NCI-H128 (cell line): ENCODE measurements around the gene GZMM.

Experiments
- DNase-seq: peaks from one replicate; lab custom pipeline; 2025; ENCODE audit not compliant: unreplicated experiment; lab: John Stamatoyannopoulos, UW

The GZMM gene

GRCh38 chr19:558770-559439, 15.1 kb downstream of the GZMM start:
- DNase-seq = no peak

- DNase-seq = no peak
These were observed 16.3 kb downstream of the GZMM start for GRCh38 chr19:560121-560520.

DNA sequence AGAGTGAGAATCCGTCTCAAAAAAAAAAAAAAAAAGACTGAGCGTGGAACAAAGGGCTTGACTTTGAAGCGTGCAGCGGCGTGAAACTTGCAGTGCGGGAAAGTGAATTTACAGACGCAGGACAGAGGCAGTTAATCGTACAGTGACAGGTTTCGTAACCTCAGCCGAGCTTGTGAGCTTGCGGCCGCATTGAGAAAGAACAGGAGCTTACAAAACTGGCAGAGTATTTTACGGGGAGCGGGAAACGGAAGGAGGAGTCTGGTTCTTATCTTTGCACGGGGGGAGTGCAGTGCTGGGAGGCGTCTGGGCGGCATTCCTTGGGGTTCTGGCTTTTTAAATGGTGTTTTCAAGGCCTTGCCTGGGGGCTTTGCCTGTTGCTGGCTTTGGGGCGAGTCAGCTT, 22.6 kb downstream of the GZMM start:
- no peak for DNase-seq

GRCh38 chr19:566844-567243, 23.0 kb downstream of the GZMM start:
- DNase-seq = no peak

- no peak for DNase-seq
These were observed 23.5 kb downstream of the GZMM start for GRCh38 chr19:567296-567900.

DNA sequence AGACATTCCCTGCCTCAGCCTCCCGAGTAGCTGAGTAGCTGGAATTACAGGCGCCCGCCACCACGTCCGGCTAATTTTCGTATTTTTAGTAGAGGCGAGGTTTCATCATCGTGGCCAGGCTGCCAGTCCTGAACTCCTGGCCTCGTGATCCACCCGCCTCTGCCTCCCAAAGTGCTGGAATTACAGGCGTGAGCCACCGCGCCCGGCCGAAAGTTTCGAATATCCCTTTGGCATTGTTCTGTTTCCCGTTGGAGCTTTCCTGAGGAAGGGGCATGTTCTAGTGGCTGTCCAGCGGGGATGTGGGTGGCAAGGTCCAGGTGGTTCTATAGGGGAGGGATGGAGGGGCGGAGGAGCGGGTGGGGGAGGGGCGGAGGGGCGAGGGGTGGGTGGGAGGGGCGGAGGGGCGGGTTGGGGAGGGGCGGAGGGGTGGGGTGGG, 26.4 kb downstream of the GZMM start:
- DNase-seq = no peak

DNA sequence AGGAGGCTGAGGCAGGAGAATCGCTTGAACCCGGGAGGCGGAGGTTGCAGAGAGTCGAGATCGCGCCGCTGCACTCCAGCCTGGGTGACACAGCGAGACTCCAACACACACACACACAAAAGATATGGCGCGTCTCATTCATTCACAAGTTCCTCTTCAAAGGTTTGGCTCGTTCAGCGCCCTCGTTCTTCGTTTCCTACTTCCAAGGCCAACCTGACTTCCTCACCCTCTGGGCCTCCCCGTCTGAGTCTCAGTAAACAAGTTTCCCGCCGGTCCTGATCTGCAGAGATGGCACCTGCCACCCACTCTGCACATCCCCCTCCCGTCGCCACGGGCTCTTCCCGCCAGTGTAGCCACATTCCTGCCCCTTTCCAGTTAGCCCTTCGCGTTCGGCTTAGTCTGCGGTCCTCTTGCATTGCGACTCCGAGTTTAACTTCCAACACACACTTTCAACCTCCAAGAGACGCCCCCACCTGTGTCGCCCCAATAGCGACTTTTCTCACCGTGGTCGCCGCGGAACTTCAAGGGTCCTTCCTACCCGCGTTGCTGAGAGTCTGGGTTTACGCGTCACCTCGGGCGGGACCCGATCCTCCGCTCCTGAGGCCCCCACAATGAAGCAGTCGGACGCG, 27.2 kb downstream of the GZMM start:
- peak; percentile 47 for DNase-seq

- no peak for DNase-seq
These were observed 27.7 kb downstream of the GZMM start for GRCh38 chr19:571566-571974.

GRCh38 chr19:572140-572742, 28.4 kb downstream of the GZMM start, which contains the start of gene BSG:
TSS of gene BSG (plus strand) at chr19:572596. CDS start at chr19:572635, 39 bp downstream.
- peak; percentile 97 for DNase-seq

DNA sequence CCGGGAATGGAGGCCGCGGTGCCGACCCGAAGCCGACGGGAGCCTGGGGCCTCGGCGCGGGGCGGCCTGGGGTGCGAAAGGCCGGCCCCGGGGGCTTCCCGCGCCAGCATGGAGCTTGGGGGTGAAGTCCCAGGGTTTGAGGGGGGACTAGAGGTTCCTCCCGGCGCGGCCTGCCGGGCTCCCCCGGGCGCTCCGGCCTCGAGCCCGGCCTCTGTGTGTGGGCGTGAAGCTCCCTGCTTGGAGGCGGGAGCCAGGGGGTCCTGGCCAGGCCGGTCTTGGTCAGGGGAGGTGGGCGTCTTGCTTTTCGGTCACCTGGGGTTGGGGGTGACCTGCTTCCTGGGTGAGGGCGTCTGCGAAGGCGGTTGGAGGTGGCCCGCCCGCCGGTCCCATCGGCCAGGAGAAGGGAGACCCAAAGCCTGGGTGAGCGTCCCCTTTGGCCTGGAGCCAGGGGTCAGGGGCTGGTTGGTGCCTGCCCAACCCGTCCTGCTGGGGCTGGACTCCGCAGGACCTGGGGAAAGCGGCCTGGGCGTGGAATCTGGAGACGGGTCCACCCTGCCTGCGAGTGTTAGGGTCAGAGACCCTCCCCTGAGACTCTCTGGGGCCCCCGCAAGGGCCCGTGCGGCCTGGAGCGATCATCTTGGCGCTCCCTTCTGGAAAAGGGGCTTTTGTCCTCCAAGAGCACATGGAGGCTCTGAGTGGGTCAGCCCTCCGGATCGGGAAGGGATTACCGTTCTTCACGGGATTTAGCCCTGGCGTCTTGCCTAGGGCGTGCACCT, 29.1 kb downstream of the GZMM start:
- DNase-seq = no peak

GRCh38 chr19:573519-573825, 29.6 kb downstream of the GZMM start:
- DNase-seq = no peak

GRCh38 chr19:574658-575526, 31.0 kb downstream of the GZMM start:
- DNase-seq = no peak

DNA sequence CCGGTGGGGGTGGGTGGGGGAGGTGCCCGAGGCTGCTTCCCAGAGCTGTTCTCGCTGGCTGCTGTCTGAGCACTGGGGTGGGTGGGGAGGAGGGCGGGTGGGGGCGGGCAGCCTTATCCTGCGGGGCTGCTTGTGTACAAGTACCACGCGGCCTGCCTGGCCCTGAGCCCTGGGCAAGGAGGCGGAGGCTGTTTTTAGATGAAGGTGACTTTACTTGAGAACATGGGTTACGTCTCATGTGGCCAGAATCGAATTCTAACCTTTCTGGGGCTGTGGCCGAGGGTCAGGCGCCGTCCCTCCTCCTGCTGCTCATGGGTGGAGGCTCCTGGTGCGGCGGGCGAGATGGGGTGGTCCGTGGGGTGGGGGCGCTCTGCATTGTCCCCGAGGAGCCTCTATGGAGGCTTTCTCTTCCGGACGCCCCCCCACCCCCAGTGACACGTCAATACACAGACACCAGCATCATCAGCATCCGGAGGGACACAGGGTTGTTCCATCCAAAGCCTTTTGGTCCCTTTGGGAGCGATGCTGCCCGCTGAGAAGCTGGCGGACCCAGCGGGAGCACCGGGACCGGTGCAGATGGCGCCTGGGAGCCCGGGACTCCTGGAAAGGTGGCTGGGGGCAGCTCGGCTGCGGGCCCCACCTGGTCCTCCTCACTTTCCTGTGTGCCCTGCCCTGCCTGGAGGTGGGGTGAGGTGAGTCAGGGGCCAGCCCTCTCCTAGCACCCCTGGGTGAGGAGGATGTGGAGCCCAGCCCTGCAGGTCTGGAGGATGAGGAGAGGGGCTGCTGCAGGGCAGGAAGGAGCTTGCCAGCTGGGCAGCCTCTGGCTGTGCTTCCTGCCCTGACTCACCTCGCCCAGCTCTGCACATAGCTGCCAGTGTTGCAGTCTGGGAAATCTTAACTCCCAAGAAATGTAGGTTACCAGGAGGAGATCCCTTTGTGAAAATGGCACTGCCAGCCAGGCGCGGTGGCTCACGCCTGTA, 32.0 kb downstream of the GZMM start:
- no peak for DNase-seq

GRCh38 chr19:576768-577438, 33.0 kb downstream of the GZMM start:
- no peak for DNase-seq

DNA sequence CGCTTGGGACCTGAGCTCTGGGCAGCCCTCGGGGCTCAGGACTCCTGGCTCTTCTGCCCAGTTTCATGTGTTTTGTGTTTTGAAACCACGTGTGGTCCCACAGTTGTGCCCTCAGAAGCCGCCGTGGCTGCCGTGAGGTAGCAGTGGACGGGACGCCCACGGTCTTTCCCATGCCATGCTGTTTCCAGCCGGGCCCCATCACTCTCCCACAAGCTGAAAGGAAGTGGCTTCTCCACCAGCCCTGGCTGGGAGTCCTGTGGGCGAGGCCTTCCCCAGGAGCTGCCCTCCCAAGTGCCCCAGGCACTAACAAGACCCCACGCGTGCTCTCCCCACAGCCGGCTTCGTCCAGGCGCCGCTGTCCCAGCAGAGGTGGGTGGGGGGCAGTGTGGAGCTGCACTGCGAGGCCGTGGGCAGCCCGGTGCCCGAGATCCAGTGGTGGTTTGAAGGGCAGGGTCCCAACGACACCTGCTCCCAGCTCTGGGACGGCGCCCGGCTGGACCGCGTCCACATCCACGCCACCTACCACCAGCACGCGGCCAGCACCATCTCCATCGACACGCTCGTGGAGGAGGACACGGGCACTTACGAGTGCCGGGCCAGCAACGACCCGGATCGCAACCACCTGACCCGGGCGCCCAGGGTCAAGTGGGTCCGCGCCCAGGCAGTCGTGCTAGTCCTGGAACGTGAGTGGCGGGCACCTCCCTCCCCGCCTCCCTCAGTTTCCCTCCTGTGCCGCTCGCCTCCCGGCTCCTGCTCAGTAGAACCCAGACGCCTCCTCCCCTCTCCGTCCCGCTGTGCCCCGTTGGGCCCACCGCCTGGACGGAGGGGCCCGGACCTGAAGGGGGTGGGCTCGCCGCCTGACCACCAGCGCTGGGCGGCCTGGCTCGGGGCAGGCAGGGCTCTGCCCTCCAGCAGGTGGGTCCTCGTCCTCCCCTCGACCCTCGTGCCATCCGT, 33.9 kb downstream of the GZMM start:
- DNase-seq = no peak

DNA sequence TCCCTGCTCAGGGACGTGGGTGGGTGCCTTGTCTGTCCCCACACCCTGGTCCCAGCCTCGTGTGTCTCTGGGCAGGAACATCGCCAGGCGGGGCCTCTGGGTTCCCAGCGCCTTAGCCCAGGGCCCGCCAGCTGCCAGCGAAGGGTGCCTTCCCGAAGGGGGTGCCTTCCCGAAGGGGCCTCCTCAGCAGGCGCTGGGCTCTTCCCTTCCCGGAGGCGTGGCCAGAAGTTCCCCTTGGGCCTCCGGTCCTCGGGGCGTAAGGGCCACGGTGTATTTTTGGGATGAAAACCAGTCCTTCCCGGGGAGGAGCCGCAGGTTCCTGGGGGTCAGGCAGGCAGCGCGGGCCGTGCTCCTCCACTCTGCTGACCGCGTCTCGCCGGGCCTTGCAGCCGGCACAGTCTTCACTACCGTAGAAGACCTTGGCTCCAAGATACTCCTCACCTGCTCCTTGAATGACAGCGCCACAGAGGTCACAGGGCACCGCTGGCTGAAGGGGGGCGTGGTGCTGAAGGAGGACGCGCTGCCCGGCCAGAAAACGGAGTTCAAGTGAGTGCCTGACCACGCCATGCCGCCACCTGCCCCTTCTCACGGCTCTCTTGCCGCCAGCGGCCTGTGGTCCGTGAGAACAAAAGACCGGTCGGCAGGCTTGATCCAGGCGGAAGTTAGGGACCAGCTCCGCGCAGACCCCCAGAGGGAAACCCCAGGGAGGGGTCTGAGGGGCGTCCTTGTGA, 35.4 kb downstream of the GZMM start:
- no peak for DNase-seq

DNA sequence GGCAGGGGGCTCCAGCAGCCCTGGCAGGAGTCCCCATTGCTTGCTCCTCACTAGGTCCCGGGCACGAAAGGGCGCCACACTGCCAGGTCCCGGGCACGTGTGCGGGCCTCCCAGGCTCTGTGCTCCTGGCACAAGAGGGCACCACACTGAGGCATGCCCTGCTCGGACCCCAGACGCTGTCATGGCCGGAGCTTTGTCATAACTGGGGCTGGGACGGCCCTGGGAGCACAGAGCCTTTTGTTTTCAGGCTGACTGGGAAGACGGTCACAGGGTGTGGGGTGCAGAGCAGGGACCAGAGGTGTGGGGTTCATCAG, 35.9 kb downstream of the GZMM start:
- no peak for DNase-seq
